Neural progenitor cell (in vitro differentiated cells): ENCODE results near the gene SMAP1. TPM values are rescaled to one million over a fixed set of nuclear protein-coding genes. Genes with fewer than 3 reads are reported as not detected.

Experiments
- DNase-seq: peaks from one replicate; pipeline ENCODE4 v3.0.0-alpha.2; 2016; ENCODE audit warnings: low spot score
- H2AFZ ChIP-seq: fragments of 200-600 bp; sonication (generic); replicated peaks from 2 replicates; pipeline ENCODE4 v1.6.1; 2016; ENCODE audit warnings: antibody characterized with exemption
- H3F3A ChIP-seq: fragments of 200-600 bp; sonication (generic); 2 replicates; pipeline ENCODE4 v1.6.1; 2016; ENCODE audit warnings: antibody characterized with exemption, low read depth
- H3K27ac ChIP-seq: fragments of 200-600 bp; sonication (generic); 2 replicates; pipeline ENCODE4 v1.5.1; 2016; ENCODE audit warnings: mild to moderate bottlenecking
- H3K27me3 ChIP-seq: fragments of 200-600 bp; sonication (generic); 2 replicates; pipeline ENCODE4 v1.6.1; 2016; ENCODE audit warnings: mild to moderate bottlenecking, moderate library complexity
- H3K36me3 ChIP-seq: fragments of 200-600 bp; sonication (generic); 2 replicates; pipeline ENCODE4 v1.5.1; 2016
- H3K4me1 ChIP-seq: fragments of 200-600 bp; sonication (generic); 2 replicates; pipeline ENCODE4 v1.6.1; 2016; ENCODE audit warnings: mixed run types
- H3K4me2 ChIP-seq: fragments of 200-600 bp; sonication (generic); 2 replicates; pipeline ENCODE4 v1.6.1; 2016
- H3K4me3 ChIP-seq: fragments of 200-600 bp; sonication (generic); 2 replicates; pipeline ENCODE4 v1.5.1; 2016
- H3K79me2 ChIP-seq: fragments of 200-600 bp; sonication (generic); 2 replicates; pipeline ENCODE4 v1.6.1; 2016; ENCODE audit warnings: low read depth
- H3K9ac ChIP-seq: fragments of 200-600 bp; sonication (generic); 2 replicates; pipeline ENCODE4 v1.6.1; 2016
- H3K9me3 ChIP-seq: fragments of 200-600 bp; sonication (generic); 2 replicates; pipeline ENCODE4 v1.5.1; 2016; ENCODE audit warnings: low read depth
- H4K20me1 ChIP-seq: fragments of 200-600 bp; sonication (generic); 2 replicates; pipeline ENCODE4 v1.6.1; 2016; ENCODE audit warnings: low read depth
- H3K27ac Mint-ChIP-seq: 3 replicates; pipeline ENCODE4 v1.8.0; 2021; ENCODE audit warnings: mixed read lengths
- H3K27me3 Mint-ChIP-seq: 2 replicates; pipeline ENCODE4 v1.8.0; 2022; ENCODE audit warnings: low read depth, mild to moderate bottlenecking, inconsistent platforms, moderate library complexity, mixed read lengths; ENCODE audit not compliant: insufficient read depth
- H3K36me3 Mint-ChIP-seq: 3 replicates; pipeline ENCODE4 v1.8.0; 2021; ENCODE audit warnings: mixed read lengths
- H3K4me1 Mint-ChIP-seq: 3 replicates; pipeline ENCODE4 v1.8.0; 2021; ENCODE audit warnings: mixed read lengths
- H3K4me3 Mint-ChIP-seq: 3 replicates; pipeline ENCODE4 v1.8.0; 2021; ENCODE audit warnings: mild to moderate bottlenecking, moderate library complexity, mixed read lengths
- H3K9me3 Mint-ChIP-seq: 3 replicates; pipeline ENCODE4 v1.8.0; 2020; ENCODE audit warnings: mixed read lengths
- CTCF ChIP-seq: fragments of 200-600 bp; sonication (generic); IDR thresholded peaks from 2 replicates; pipeline ENCODE4 v1.5.1; 2017; ENCODE audit warnings: antibody characterized with exemption, mild to moderate bottlenecking
- EZH2 ChIP-seq: fragments of 200-600 bp; sonication (generic); IDR thresholded peaks from 2 replicates; pipeline ENCODE4 v1.6.1; 2017; ENCODE audit warnings: antibody characterized with exemption, mild to moderate bottlenecking, moderate library complexity
- EZH2phosphoT487 ChIP-seq: fragments of 200-600 bp; sonication (generic); IDR thresholded peaks from 2 replicates; pipeline ENCODE4 v1.6.1; 2017; ENCODE audit warnings: antibody characterized with exemption
- total RNA-seq: library from RNA; depleted of rRNA; stranded (reverse); fragments of >200 nt; gene quantifications from 2 replicates; pipeline ENCODE4 v1.2.3, GENCODE V29; 2015; ENCODE audit warnings: low replicate concordance

The SMAP1 gene
- total RNA-seq, 1 donor from 2014 or later, result 36.5 TPM

DNA sequence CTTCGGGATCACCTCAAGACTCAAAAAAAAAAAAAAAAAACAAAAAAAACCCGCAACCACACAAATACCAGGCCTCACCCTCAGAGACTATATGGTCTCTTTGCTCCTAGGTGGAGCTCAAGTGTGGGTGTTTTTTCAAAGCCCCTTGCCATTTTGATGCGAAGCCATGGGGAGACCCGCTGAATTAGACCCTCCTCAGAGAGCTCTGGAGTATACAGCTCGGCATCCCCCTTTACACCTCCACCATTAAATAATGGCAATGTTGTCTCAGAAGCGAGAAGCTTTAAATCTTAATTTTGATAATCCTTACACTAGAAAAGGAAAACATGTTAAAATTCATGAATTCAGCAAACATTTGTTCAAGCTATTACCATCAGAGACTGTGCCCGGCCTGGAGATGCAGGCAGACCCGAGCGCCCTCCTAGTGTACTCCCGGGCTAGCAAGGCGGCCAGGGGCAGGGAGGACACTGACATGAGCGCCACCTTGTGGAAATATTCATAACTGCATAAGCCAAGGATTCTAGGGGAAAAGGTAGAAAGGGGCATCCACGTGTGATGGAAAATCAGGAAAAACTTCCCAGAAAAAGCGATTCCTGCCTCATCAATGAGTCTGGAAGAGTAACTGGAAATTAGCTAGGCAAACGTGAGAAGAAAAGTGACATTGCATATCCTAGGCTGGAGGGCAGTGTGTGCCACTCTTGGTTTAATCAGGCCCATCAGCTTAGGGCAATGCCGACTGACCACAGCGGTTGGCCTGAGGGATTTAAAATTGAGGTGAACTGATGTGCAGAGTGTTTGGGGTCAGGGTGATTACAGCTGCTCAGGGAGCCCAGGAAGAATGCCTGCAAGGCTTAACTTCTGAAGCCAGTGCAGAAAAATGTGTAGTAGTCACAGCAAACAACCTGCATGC is 216.6 kb downstream of the SMAP1 start:
- no peaks in the 10 kb centered on the region for H3K36me3 ChIP-seq
- H3K4me1 Mint-ChIP-seq, result peaks cover 9% of the 10 kb centered on the region
- no peak overlapping the region for H3K27ac ChIP-seq
- no peak overlapping the region for H3K4me3 ChIP-seq
- no peaks in the 10 kb centered on the region for H3K9me3 Mint-ChIP-seq
- no peak overlapping the region for H3K27ac Mint-ChIP-seq
- peak; percentile 84 for DNase-seq
- peaks cover 10% of the 10 kb centered on the region for H3K4me1 ChIP-seq
- H3K36me3 Mint-ChIP-seq, result no peaks in the 10 kb centered on the region
- no peak overlapping the region for H3K9ac ChIP-seq
- H3K4me2 ChIP-seq, result no peak overlapping the region
- H2AFZ ChIP-seq, result peak overlapping the region; percentile 69
- no peak overlapping the region for H3K4me3 Mint-ChIP-seq
- H3K27me3 ChIP-seq, result no peaks in the 10 kb centered on the region
- no peaks in the 10 kb centered on the region for H3K79me2 ChIP-seq
- TF ChIP-seq CTCF, result peak; percentile 94
- TF ChIP-seq EZH2phosphoT487, result no peak
- no peaks in the 10 kb centered on the region for H4K20me1 ChIP-seq
- peaks cover 7% of the 10 kb centered on the region for H3F3A ChIP-seq
- no peaks in the 10 kb centered on the region for H3K9me3 ChIP-seq
- peaks cover 4% of the 10 kb centered on the region for H3K27me3 Mint-ChIP-seq

- no peaks in the 10 kb centered on the region for H3K27me3 ChIP-seq
- H3K4me3 Mint-ChIP-seq, result no peak overlapping the region
- H3K9ac ChIP-seq, result no peak overlapping the region
- H3K4me2 ChIP-seq, result no peak overlapping the region
- H3K36me3 Mint-ChIP-seq, result no peaks in the 10 kb centered on the region
- no peak for DNase-seq
- H3K4me1 Mint-ChIP-seq, result peaks cover 14% of the 10 kb centered on the region
- H3K27ac ChIP-seq, result no peak overlapping the region
- TF ChIP-seq EZH2 (no peak), CTCF (no peak), EZH2phosphoT487 (no peak)
- no peak overlapping the region for H3K4me3 ChIP-seq
- H3K4me1 ChIP-seq, result peaks cover 10% of the 10 kb centered on the region
- H3K9me3 Mint-ChIP-seq, result no peaks in the 10 kb centered on the region
- H2AFZ ChIP-seq, result no peak overlapping the region
- H3K36me3 ChIP-seq, result no peaks in the 10 kb centered on the region
- H3K27ac Mint-ChIP-seq, result no peak overlapping the region
- peaks cover 7% of the 10 kb centered on the region for H3F3A ChIP-seq
- peaks cover 4% of the 10 kb centered on the region for H3K27me3 Mint-ChIP-seq
- no peaks in the 10 kb centered on the region for H4K20me1 ChIP-seq
- H3K79me2 ChIP-seq, result no peaks in the 10 kb centered on the region
- no peaks in the 10 kb centered on the region for H3K9me3 ChIP-seq
Observed at GRCh38 chr6:70886071-70886470, 218.4 kb downstream of the SMAP1 start.

DNA sequence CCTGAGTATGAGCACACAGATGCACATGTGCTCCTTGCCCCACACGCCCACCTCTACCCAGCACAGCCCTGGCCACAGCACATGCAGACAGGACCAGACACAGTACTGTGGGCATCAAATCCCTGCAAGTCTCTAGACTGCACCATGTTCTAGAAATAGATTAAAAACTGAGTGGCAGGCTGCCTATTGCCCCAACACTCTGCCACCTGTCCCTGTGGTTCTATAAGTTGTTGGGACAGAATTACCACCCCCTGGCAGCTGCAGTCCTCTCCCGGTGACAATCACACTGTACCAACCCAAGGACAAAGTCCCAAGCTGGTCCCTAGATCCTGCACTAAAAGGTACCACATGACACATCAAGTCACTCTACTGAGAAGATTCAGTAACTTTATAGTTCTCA is 219.0 kb downstream of the SMAP1 start:
- H3K27ac ChIP-seq, result no peak overlapping the region

More for the DNA sequence above, 219.0 kb downstream of the SMAP1 start:
- no peaks in the 10 kb centered on the region for H3K36me3 ChIP-seq
- no peaks in the 10 kb centered on the region for H3K9me3 ChIP-seq
- H3F3A ChIP-seq, result peaks cover 7% of the 10 kb centered on the region
- TF ChIP-seq CTCF (no peak), EZH2 (no peak), EZH2phosphoT487 (no peak)
- no peaks in the 10 kb centered on the region for H3K9me3 Mint-ChIP-seq
- no peaks in the 10 kb centered on the region for H3K36me3 Mint-ChIP-seq
- no peaks in the 10 kb centered on the region for H3K27me3 ChIP-seq
- no peak overlapping the region for H3K4me3 Mint-ChIP-seq
- H2AFZ ChIP-seq, result no peak overlapping the region
- peak overlapping the region; percentile 75 for H3K27ac Mint-ChIP-seq
- H3K9ac ChIP-seq, result no peak overlapping the region
- peaks cover 4% of the 10 kb centered on the region for H3K27me3 Mint-ChIP-seq
- peaks cover 10% of the 10 kb centered on the region for H3K4me1 ChIP-seq
- H3K4me2 ChIP-seq, result no peak overlapping the region
- H4K20me1 ChIP-seq, result no peaks in the 10 kb centered on the region
- H3K79me2 ChIP-seq, result no peaks in the 10 kb centered on the region
- no peak overlapping the region for H3K4me3 ChIP-seq
- DNase-seq, result no peak
- peaks cover 14% of the 10 kb centered on the region for H3K4me1 Mint-ChIP-seq
